Colonic mucosa (tissue), 4 donors: ENCODE measurements around the gene HAUS3. TPM values are rescaled to one million over a fixed set of nuclear protein-coding genes. Genes with fewer than 3 reads are reported as not detected.

Experiments used
- DNase-seq: peaks from one replicate; pipeline ENCODE4 v3.0.0-alpha.2; 2020
- H3K27ac ChIP-seq: fragments of 200-600 bp; one replicate; pipeline ENCODE4 v1.8.0; 2021
- H3K27me3 ChIP-seq: fragments of 200-600 bp; one replicate; pipeline ENCODE4 v1.8.0; 2021
- H3K36me3 ChIP-seq: fragments of 200-600 bp; one replicate; pipeline ENCODE4 v1.8.0; 2021
- H3K4me1 ChIP-seq: fragments of 200-600 bp; one replicate; pipeline ENCODE4 v1.8.0; 2021; ENCODE audit warnings: mild to moderate bottlenecking
- H3K4me3 ChIP-seq: fragments of 200-600 bp; one replicate; pipeline ENCODE4 v1.8.0; 2021
- H3K9ac ChIP-seq, 2 donors: one replicate each; pipeline ENCODE4 v1.7.0; 2013; ENCODE audit warnings: control low read depth in 2 of 2, low read depth in 2 of 2, low read length in 2 of 2
- H3K9me3 ChIP-seq: fragments of 200-600 bp; one replicate; pipeline ENCODE4 v1.8.0; 2021
- intact Hi-C: fragments of 100-400 bp; cut with DNase I; formaldehyde crosslinking; loops from one replicate; pipeline ENCODE4 v1.14.1; 2022
- total RNA-seq, 2 donors: library from RNA; stranded (reverse); fragmentation: NEBNext Ultra II Directional in 1 of 2; extraction: Animal tissue kit (Norgen Biotek cat#: 25700) in 1 of 2; gene quantifications; one replicate each; pipeline ENCODE4 v1.2.1, GENCODE V29; 2021
- TF ChIP-seq, protein P1 (sequence below): fragments of 200-600 bp; IDR thresholded peaks from one replicate; pipeline ENCODE4 v1.8.0; 2022; ENCODE audit warnings: antibody characterized with exemption, mild to moderate bottlenecking
- donor health status: healthy.
- donor health status: DM: no; HTN: no; CAD: no.
- donor health status: DM: no; HTN: no; CAD: no.

The HAUS3 gene
- total RNA-seq, 2 donors from 2014 or later, result 9.1 to 13.0 TPM

DNA sequence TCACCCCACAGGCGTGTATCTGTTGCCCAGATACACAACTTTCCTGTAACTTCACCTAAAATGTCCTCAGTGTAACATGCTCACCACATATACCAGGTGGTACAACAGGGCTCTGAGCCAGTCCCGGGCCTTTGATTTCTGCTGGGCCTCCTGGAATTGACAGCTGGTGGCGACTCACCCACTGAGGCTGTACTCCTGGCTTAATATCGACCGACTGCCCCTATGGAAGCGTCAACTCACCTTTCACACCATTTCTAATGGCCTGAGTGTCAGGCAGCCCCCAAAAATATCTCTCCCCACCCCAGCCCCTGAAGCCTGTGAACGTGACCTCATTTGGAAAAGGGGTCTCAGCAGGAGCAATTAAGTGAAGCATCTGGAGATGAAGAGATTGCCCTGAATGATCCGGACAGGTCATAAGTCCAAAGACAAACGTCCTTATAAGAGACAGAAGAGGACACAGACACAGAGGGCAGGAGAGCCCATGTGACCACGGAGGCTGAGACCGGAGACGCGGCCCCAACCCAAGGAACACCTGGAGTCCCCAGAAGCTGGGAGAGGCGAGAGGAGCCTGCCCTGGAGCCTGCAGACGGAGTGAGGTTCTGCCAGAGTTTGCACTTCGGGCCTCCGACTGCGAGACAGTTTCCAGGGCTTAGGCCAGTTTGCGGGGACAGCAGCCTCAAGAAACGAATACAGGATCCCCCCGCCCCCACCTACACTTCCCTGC, 32.6 kb upstream of the HAUS3 start:
- H3K27me3 ChIP-seq, result no peaks in the 10 kb centered on the region
- TF ChIP-seq, protein P1, sequence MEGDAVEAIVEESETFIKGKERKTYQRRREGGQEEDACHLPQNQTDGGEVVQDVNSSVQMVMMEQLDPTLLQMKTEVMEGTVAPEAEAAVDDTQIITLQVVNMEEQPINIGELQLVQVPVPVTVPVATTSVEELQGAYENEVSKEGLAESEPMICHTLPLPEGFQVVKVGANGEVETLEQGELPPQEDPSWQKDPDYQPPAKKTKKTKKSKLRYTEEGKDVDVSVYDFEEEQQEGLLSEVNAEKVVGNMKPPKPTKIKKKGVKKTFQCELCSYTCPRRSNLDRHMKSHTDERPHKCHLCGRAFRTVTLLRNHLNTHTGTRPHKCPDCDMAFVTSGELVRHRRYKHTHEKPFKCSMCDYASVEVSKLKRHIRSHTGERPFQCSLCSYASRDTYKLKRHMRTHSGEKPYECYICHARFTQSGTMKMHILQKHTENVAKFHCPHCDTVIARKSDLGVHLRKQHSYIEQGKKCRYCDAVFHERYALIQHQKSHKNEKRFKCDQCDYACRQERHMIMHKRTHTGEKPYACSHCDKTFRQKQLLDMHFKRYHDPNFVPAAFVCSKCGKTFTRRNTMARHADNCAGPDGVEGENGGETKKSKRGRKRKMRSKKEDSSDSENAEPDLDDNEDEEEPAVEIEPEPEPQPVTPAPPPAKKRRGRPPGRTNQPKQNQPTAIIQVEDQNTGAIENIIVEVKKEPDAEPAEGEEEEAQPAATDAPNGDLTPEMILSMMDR, result no peak
- no peaks in the 10 kb centered on the region for H3K36me3 ChIP-seq
- intact Hi-C loops, result no loop called here
- no peak overlapping the region for H3K27ac ChIP-seq
- no peak overlapping the region for H3K9ac ChIP-seq
- H3K4me1 ChIP-seq, result no peaks in the 10 kb centered on the region
- H3K9me3 ChIP-seq, result no peaks in the 10 kb centered on the region
- no peak overlapping the region for H3K4me3 ChIP-seq
- no peak for DNase-seq

DNA sequence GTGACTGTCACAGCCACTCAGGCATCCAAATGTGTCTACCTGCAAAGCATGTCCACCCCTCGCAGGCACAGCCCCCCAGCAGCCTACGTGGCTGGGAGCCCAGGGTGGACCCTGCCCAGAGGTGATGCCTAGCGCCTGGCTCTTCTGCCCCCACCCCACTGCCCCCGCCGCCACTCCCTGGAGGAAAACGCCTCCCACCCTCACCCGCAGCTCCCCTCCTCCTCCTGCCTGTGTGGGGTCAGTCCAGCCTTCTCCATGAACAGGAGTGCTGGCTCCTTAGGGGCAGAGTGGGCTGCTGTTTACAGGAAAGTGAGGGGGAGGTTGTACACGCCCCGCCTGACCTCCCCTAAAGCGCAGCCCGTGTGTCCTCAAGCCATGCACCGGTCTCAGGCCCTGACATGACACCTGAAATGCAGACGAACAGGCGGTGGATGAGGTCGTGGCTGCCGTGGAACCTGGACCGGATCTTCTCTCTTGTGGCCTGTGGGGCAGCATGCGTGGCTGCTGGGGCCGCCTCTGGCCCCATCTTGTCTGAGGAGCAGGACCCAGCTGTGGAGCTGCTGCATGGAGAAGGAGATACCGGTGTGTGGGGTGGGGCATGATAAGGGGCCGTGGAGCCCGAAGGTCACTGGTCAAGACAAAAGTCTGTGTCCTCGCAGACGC, 31.9 kb upstream of the HAUS3 start:
- intact Hi-C loops, result no loop called here
- no peak for DNase-seq
- no peaks in the 10 kb centered on the region for H3K4me1 ChIP-seq
- no peak overlapping the region for H3K4me3 ChIP-seq
- H3K36me3 ChIP-seq, result no peaks in the 10 kb centered on the region
- H3K27ac ChIP-seq, result no peak overlapping the region
- TF ChIP-seq, protein P1, result no peak
- no peak overlapping the region for H3K9ac ChIP-seq
- no peaks in the 10 kb centered on the region for H3K27me3 ChIP-seq
- H3K9me3 ChIP-seq, result no peaks in the 10 kb centered on the region

DNA sequence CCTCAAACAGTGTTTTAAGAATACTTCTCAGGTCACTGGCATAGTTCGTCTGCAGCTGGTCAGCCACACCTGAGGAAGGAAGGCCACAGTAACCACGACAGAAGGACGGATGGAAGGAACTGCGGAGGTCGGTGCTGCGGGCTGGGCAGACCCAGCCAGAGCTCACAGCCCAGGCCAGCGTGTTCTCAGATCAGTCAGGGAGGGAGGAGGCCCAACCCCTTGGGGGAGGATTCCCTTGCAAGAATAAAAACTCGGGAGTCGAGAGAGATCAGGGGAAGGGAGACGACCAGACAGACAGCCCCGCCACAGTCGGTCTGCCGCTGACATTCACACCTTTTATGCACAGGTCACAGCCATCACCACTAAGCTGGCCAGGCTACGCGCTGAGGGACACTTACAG, 31.3 kb upstream of the HAUS3 start:
- no peak for DNase-seq
- no peaks in the 10 kb centered on the region for H3K36me3 ChIP-seq
- no peak overlapping the region for H3K27ac ChIP-seq
- no peaks in the 10 kb centered on the region for H3K4me1 ChIP-seq
- intact Hi-C loops, result no loop called here
- H3K27me3 ChIP-seq, result no peaks in the 10 kb centered on the region
- no peak overlapping the region for H3K4me3 ChIP-seq
- TF ChIP-seq, protein P1, result no peak
- H3K9me3 ChIP-seq, result no peaks in the 10 kb centered on the region
- H3K9ac ChIP-seq, result no peak overlapping the region

DNA sequence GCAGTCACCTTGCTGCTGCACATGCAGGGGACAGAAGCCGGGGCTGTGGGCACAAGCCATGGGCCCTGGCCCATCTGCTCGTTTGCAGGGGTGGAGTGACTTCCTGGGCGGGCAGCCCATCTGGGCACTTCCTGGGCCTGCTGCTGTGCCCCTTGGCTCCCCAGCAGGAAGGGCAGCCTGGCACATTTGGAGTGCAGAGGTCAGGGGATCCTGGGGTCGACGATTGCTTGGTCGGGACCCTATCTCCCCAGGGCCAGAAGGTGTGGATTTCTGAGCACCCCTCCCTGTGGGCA, 30.9 kb upstream of the HAUS3 start:
- no peaks in the 10 kb centered on the region for H3K4me1 ChIP-seq
- no peaks in the 10 kb centered on the region for H3K36me3 ChIP-seq
- H3K27ac ChIP-seq, result no peak overlapping the region
- no peak overlapping the region for H3K9ac ChIP-seq
- intact Hi-C loops, result no loop called here
- TF ChIP-seq, protein P1, result no peak
- H3K4me3 ChIP-seq, result no peak overlapping the region
- H3K27me3 ChIP-seq, result no peaks in the 10 kb centered on the region
- DNase-seq, result no peak
- H3K9me3 ChIP-seq, result no peaks in the 10 kb centered on the region

DNA sequence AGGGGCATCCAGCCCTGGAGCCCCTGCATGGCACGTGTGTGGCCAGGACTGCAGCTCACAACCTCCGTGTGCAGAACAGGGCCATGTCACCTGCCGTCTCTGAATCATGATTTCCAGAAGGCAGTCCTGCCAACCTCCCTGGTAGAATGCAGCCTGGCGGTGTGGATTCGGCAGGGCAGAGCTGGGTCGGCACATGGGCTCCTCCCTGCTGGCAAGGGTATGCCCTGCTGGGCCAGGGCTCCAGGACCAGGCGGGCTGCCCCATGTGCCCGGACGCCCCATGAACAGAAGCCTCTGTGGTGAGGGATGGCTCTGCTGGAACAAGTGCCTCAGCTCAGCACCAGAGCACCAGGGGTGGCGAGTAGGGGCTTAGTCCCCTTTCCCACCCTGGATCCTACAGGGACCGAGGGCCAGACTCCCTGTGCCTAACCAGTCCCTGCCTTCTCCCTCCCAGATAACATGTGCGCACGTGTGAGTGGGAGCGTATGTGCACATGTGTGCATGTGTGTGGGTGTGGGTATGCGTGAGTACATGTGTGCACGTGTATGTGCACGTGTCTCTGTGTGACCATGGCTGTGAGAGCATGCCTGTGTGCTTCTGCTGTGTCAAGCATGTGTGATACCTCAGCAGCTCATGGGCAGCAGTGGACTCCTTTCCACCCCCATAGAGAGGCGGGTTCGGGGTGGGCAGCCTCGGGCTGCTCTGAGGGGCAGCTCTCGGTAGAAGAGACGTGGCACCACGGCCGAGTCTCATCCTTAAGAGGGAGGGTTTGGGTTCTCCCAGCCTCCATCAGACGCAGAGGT, 30.3 kb upstream of the HAUS3 start:
- no peaks in the 10 kb centered on the region for H3K36me3 ChIP-seq
- H3K9me3 ChIP-seq, result no peaks in the 10 kb centered on the region
- H3K9ac ChIP-seq, result no peak overlapping the region
- no peak overlapping the region for H3K27ac ChIP-seq
- intact Hi-C loops, result no loop called here
- H3K27me3 ChIP-seq, result no peaks in the 10 kb centered on the region
- TF ChIP-seq, protein P1, result no peak
- H3K4me1 ChIP-seq, result no peaks in the 10 kb centered on the region
- no peak overlapping the region for H3K4me3 ChIP-seq
- no peak for DNase-seq
